Measurements from ENCODE around the gene COLEC12.
A peak's percentile ranks its signal among the peaks of the same experiment; 100 is the strongest.
"Not testable (repeated sequence)": the region's sequence is repeated elsewhere in the genome, so short reads cannot be mapped to it uniquely, and the experiment has no call there.

The COLEC12 gene

GRCh38 chr18:294566-294965 lies 205.9 kb downstream of the COLEC12 start:
- Histone ChIP-seq H3K4me1 (ENCODE audit: control extremely low read depth in 1 of 4, control insufficient read depth in 4 of 4, insufficient read depth in 4 of 4, low read length in 3 of 4) (peaks cover 0 to 7% (median 0%) of the 10 kb centered on the region in 4 experiments), H3K9me3 (ENCODE audit: control extremely low read depth in 1 of 5, control insufficient read depth in 4 of 5, insufficient read depth in 2 of 5, low read depth in 1 of 5, low read length in 4 of 5) (no peaks in the 10 kb centered on the region), H3K36me3 (ENCODE audit: control insufficient read depth in 4 of 4, insufficient read depth in 4 of 4, low read length in 3 of 4) (no peaks in the 10 kb centered on the region), H3K27me3 (replicated peaks in 2 of 5; ENCODE audit: control insufficient read depth in 4 of 5, insufficient read depth in 5 of 5, low read length in 4 of 5) (no peaks in the 10 kb centered on the region), H3K4me3 (ENCODE audit: control insufficient read depth in 1 of 7, extremely low read depth in 1 of 7, insufficient read depth in 4 of 7, low read depth in 2 of 7, low read length in 6 of 7) (no peak overlapping the region), H3K27ac (ENCODE audit: insufficient read depth in 1 of 2, low read depth in 1 of 2, low read length in 2 of 2, poor library complexity in 1 of 2, severe bottlenecking in 2 of 2) (no peak overlapping the region)
- DNase-seq: no peak
- WGBS (ENCODE audit: insufficient coverage): 100% methylated on average over 2 of the region's 3 CpGs
- CTCF ChIA-PET: interaction anchor here (1.0 to 2.2 kb wide), 8 partner anchors 8 to 329 kb away, joined by 3 to 13 read pairs (median 5); no protein-coding TSS in a partner anchor
- POLR2A ChIA-PET: no interaction called here

GRCh38 chr18:293536-293935 lies 207.0 kb downstream of the COLEC12 start:
- no CpG with 5 or more reads among the region's 4 CpGs for WGBS (ENCODE audit: insufficient coverage)
- peak in 1 of 3 donors; percentile 11 for DNase-seq

GRCh38 chr18:292271-292670 lies 208.2 kb downstream of the COLEC12 start:
- no peaks in the 10 kb centered on the region for H3K4me1 ChIP-seq (ENCODE audit: control extremely low read depth in 1 of 4, control insufficient read depth in 4 of 4, insufficient read depth in 4 of 4, low read length in 3 of 4)
- peak in 2 of 3 donors; percentile 16 to 18 for DNase-seq
- no peaks in the 10 kb centered on the region for H3K9me3 ChIP-seq (ENCODE audit: control extremely low read depth in 1 of 5, control insufficient read depth in 4 of 5, insufficient read depth in 2 of 5, low read depth in 1 of 5, low read length in 4 of 5)
- 92% methylated on average over 3 of the region's 3 CpGs for WGBS (ENCODE audit: insufficient coverage)
- ChIA-PET POLR2A (no interaction called here), CTCF (interaction anchor here (0.9 to 2.2 kb wide), 2 partner anchors 23 to 324 kb away, joined by 3 to 13 read pairs; no protein-coding TSS in a partner anchor)
- no peaks in the 10 kb centered on the region for H3K36me3 ChIP-seq (ENCODE audit: control insufficient read depth in 4 of 4, insufficient read depth in 4 of 4, low read length in 3 of 4)
- H3K27me3 ChIP-seq (replicated peaks in 2 of 5; ENCODE audit: control insufficient read depth in 4 of 5, insufficient read depth in 5 of 5, low read length in 4 of 5): no peaks in the 10 kb centered on the region
- no peak overlapping the region for H3K27ac ChIP-seq (ENCODE audit: insufficient read depth in 1 of 2, low read depth in 1 of 2, low read length in 2 of 2, poor library complexity in 1 of 2, severe bottlenecking in 2 of 2)
- no peak overlapping the region for H3K4me3 ChIP-seq (ENCODE audit: control insufficient read depth in 1 of 7, extremely low read depth in 1 of 7, insufficient read depth in 4 of 7, low read depth in 2 of 7, low read length in 6 of 7)

More at GRCh38 chr18:293536-293935, 207.0 kb downstream of the COLEC12 start:
- ChIA-PET POLR2A (no interaction called here), CTCF (interaction anchor here (1.0 to 2.2 kb wide), 10 partner anchors 9 to 334 kb away, joined by 3 to 13 read pairs (median 5); no protein-coding TSS in a partner anchor)
- no peaks in the 10 kb centered on the region for H3K9me3 ChIP-seq (ENCODE audit: control extremely low read depth in 1 of 5, control insufficient read depth in 4 of 5, insufficient read depth in 2 of 5, low read depth in 1 of 5, low read length in 4 of 5)
- H3K36me3 ChIP-seq (ENCODE audit: control insufficient read depth in 4 of 4, insufficient read depth in 4 of 4, low read length in 3 of 4): no peaks in the 10 kb centered on the region
- H3K4me3 ChIP-seq (ENCODE audit: control insufficient read depth in 1 of 7, extremely low read depth in 1 of 7, insufficient read depth in 4 of 7, low read depth in 2 of 7, low read length in 6 of 7): no peak overlapping the region
- peaks cover 0 to 7% (median 0%) of the 10 kb centered on the region in 4 experiments for H3K4me1 ChIP-seq (ENCODE audit: control extremely low read depth in 1 of 4, control insufficient read depth in 4 of 4, insufficient read depth in 4 of 4, low read length in 3 of 4)
- no peaks in the 10 kb centered on the region for H3K27me3 ChIP-seq (replicated peaks in 2 of 5; ENCODE audit: control insufficient read depth in 4 of 5, insufficient read depth in 5 of 5, low read length in 4 of 5)
- no peak overlapping the region for H3K27ac ChIP-seq (ENCODE audit: insufficient read depth in 1 of 2, low read depth in 1 of 2, low read length in 2 of 2, poor library complexity in 1 of 2, severe bottlenecking in 2 of 2)

- H3K36me3 ChIP-seq (ENCODE audit: control insufficient read depth in 4 of 4, insufficient read depth in 4 of 4, low read length in 3 of 4); H3K9me3 ChIP-seq (ENCODE audit: control extremely low read depth in 1 of 5, control insufficient read depth in 4 of 5, insufficient read depth in 2 of 5, low read depth in 1 of 5, low read length in 4 of 5); POLR2A ChIA-PET; DNase-seq; H3K4me1 ChIP-seq (ENCODE audit: control extremely low read depth in 1 of 4, control insufficient read depth in 4 of 4, insufficient read depth in 4 of 4, low read length in 3 of 4); H3K27me3 ChIP-seq (replicated peaks in 2 of 5; ENCODE audit: control insufficient read depth in 4 of 5, insufficient read depth in 5 of 5, low read length in 4 of 5); H3K4me3 ChIP-seq (ENCODE audit: control insufficient read depth in 1 of 7, extremely low read depth in 1 of 7, insufficient read depth in 4 of 7, low read depth in 2 of 7, low read length in 6 of 7); H3K27ac ChIP-seq (ENCODE audit: insufficient read depth in 1 of 2, low read depth in 1 of 2, low read length in 2 of 2, poor library complexity in 1 of 2, severe bottlenecking in 2 of 2): not testable (repeated sequence)
- CTCF ChIA-PET: interaction anchor here (0.7 to 1.2 kb wide), 2 partner anchors 188 to 297 kb away, joined by 3 to 4 read pairs; no protein-coding TSS in a partner anchor
- 100% methylated on average over 2 of the region's 4 CpGs for WGBS (ENCODE audit: insufficient coverage)
These were observed 210.5 kb downstream of the COLEC12 start for GRCh38 chr18:289970-290369.

GRCh38 chr18:289026-289425 lies 211.5 kb downstream of the COLEC12 start:
- Histone ChIP-seq H3K27ac (ENCODE audit: insufficient read depth in 1 of 2, low read depth in 1 of 2, low read length in 2 of 2, poor library complexity in 1 of 2, severe bottlenecking in 2 of 2) (no peak overlapping the region), H3K27me3 (replicated peaks in 2 of 5; ENCODE audit: control insufficient read depth in 4 of 5, insufficient read depth in 5 of 5, low read length in 4 of 5) (no peaks in the 10 kb centered on the region), H3K4me1 (ENCODE audit: control extremely low read depth in 1 of 4, control insufficient read depth in 4 of 4, insufficient read depth in 4 of 4, low read length in 3 of 4) (no peaks in the 10 kb centered on the region), H3K9me3 (ENCODE audit: control extremely low read depth in 1 of 5, control insufficient read depth in 4 of 5, insufficient read depth in 2 of 5, low read depth in 1 of 5, low read length in 4 of 5) (no peaks in the 10 kb centered on the region), H3K4me3 (ENCODE audit: control insufficient read depth in 1 of 7, extremely low read depth in 1 of 7, insufficient read depth in 4 of 7, low read depth in 2 of 7, low read length in 6 of 7) (no peak overlapping the region), H3K36me3 (ENCODE audit: control insufficient read depth in 4 of 4, insufficient read depth in 4 of 4, low read length in 3 of 4) (no peaks in the 10 kb centered on the region)
- ChIA-PET CTCF (interaction anchor here (3.2 kb wide), 1 partner anchor 325 kb away, joined by 25 read pairs; no protein-coding TSS in a partner anchor), POLR2A (no interaction called here)
- no peak for DNase-seq
- no CpG with 5 or more reads among the region's 1 CpG for whole genome bisulfite sequencing (ENCODE audit: insufficient coverage)

GRCh38 chr18:286515-287310 lies 213.8 kb downstream of the COLEC12 start:
- ChIA-PET POLR2A (no interaction called here), CTCF (interaction anchor here (0.8 to 3.2 kb wide), 4 partner anchors 39 to 337 kb away, joined by 4 to 25 read pairs (median 6); no protein-coding TSS in a partner anchor)
- H3K4me3 ChIP-seq (ENCODE audit: control insufficient read depth in 1 of 7, extremely low read depth in 1 of 7, insufficient read depth in 4 of 7, low read depth in 2 of 7, low read length in 6 of 7): no peak overlapping the region
- no peaks in the 10 kb centered on the region for H3K36me3 ChIP-seq (ENCODE audit: control insufficient read depth in 4 of 4, insufficient read depth in 4 of 4, low read length in 3 of 4)
- no peak overlapping the region for H3K27ac ChIP-seq (ENCODE audit: insufficient read depth in 1 of 2, low read depth in 1 of 2, low read length in 2 of 2, poor library complexity in 1 of 2, severe bottlenecking in 2 of 2)
- WGBS (ENCODE audit: insufficient coverage): 92% methylated on average over 3 of the region's 8 CpGs
- no peaks in the 10 kb centered on the region for H3K4me1 ChIP-seq (ENCODE audit: control extremely low read depth in 1 of 4, control insufficient read depth in 4 of 4, insufficient read depth in 4 of 4, low read length in 3 of 4)
- peak; percentile 31 to 55 (median 51) for DNase-seq
- no peaks in the 10 kb centered on the region for H3K9me3 ChIP-seq (ENCODE audit: control extremely low read depth in 1 of 5, control insufficient read depth in 4 of 5, insufficient read depth in 2 of 5, low read depth in 1 of 5, low read length in 4 of 5)
- no peaks in the 10 kb centered on the region for H3K27me3 ChIP-seq (replicated peaks in 2 of 5; ENCODE audit: control insufficient read depth in 4 of 5, insufficient read depth in 5 of 5, low read length in 4 of 5)

GRCh38 chr18:285817-286216 lies 214.7 kb downstream of the COLEC12 start:
- 96% methylated on average over 4 of the region's 6 CpGs for WGBS (ENCODE audit: insufficient coverage)
- CTCF ChIA-PET: no interaction called here
- H3K27ac ChIP-seq (ENCODE audit: insufficient read depth in 1 of 2, low read depth in 1 of 2, low read length in 2 of 2, poor library complexity in 1 of 2, severe bottlenecking in 2 of 2): no peak overlapping the region
- POLR2A ChIA-PET: no interaction called here
- DNase-seq: no peak
- no peaks in the 10 kb centered on the region for H3K27me3 ChIP-seq (replicated peaks in 2 of 5; ENCODE audit: control insufficient read depth in 4 of 5, insufficient read depth in 5 of 5, low read length in 4 of 5)
- no peaks in the 10 kb centered on the region for H3K36me3 ChIP-seq (ENCODE audit: control insufficient read depth in 4 of 4, insufficient read depth in 4 of 4, low read length in 3 of 4)
- no peaks in the 10 kb centered on the region for H3K9me3 ChIP-seq (ENCODE audit: control extremely low read depth in 1 of 5, control insufficient read depth in 4 of 5, insufficient read depth in 2 of 5, low read depth in 1 of 5, low read length in 4 of 5)
- H3K4me3 ChIP-seq (ENCODE audit: control insufficient read depth in 1 of 7, extremely low read depth in 1 of 7, insufficient read depth in 4 of 7, low read depth in 2 of 7, low read length in 6 of 7): no peak overlapping the region
- no peaks in the 10 kb centered on the region for H3K4me1 ChIP-seq (ENCODE audit: control extremely low read depth in 1 of 4, control insufficient read depth in 4 of 4, insufficient read depth in 4 of 4, low read length in 3 of 4)

All from common myeloid progenitor, CD34-positive (primary cell).